Smooth muscle cell (in vitro differentiated cells): ENCODE results near the gene NAV1. TPM values are rescaled to one million over a fixed set of nuclear protein-coding genes. Genes with fewer than 3 reads are reported as not detected.

ENCODE experiments used
- DNase-seq: peaks from one replicate; lab custom pipeline; 2025; ENCODE audit not compliant: unreplicated experiment; lab: John Stamatoyannopoulos, UW
- H2AFZ ChIP-seq: fragments of 200-600 bp; sonication (generic); 2 replicates; pipeline ENCODE4 v1.6.0; 2016; ENCODE audit warnings: antibody characterized with exemption, low read depth, mild to moderate bottlenecking
- H3F3A ChIP-seq: fragments of 200-600 bp; sonication (generic); 2 replicates; pipeline ENCODE4 v1.6.0; 2017; ENCODE audit warnings: antibody characterized with exemption, low read depth
- H3K27ac ChIP-seq: fragments of 200-600 bp; sonication (generic); 2 replicates; pipeline ENCODE4 v1.5.1; 2016; ENCODE audit warnings: low read depth, mild to moderate bottlenecking
- H3K27me3 ChIP-seq: fragments of 200-600 bp; sonication (generic); 2 replicates; pipeline ENCODE4 v1.6.1; 2016; ENCODE audit warnings: low read depth, mild to moderate bottlenecking
- H3K36me3 ChIP-seq: fragments of 200-600 bp; sonication (generic); 2 replicates; pipeline ENCODE4 v1.5.1; 2016; ENCODE audit warnings: low read depth
- H3K4me1 ChIP-seq: fragments of 200-600 bp; sonication (generic); 2 replicates; pipeline ENCODE4 v1.5.1; 2016; ENCODE audit warnings: low read depth
- H3K4me2 ChIP-seq: fragments of 200-600 bp; sonication (generic); 2 replicates; pipeline ENCODE4 v1.6.0; 2016; ENCODE audit warnings: mild to moderate bottlenecking
- H3K4me3 ChIP-seq: fragments of 200-600 bp; sonication (generic); 2 replicates; pipeline ENCODE4 v1.5.1; 2016; ENCODE audit warnings: mild to moderate bottlenecking
- H3K79me2 ChIP-seq: fragments of 200-600 bp; sonication (generic); 2 replicates; pipeline ENCODE4 v1.6.0; 2016; ENCODE audit warnings: low read depth, mild to moderate bottlenecking
- H3K9ac ChIP-seq: fragments of 200-600 bp; sonication (generic); 2 replicates; pipeline ENCODE4 v1.6.0; 2016; ENCODE audit warnings: low read depth
- H3K9me3 ChIP-seq: fragments of 200-600 bp; sonication (generic); replicated peaks from 2 replicates; pipeline ENCODE4 v1.5.1; 2016; ENCODE audit warnings: low read depth
- H4K20me1 ChIP-seq: fragments of 200-600 bp; sonication (generic); 2 replicates; pipeline ENCODE4 v1.6.0; 2016; ENCODE audit warnings: low read depth
- WGBS: methylation state at CpG from one replicate; pipeline ENCODE4 v1.1.7; 2016; ENCODE audit warnings: low lambda C conversion rate; 5-methylcytosine and 5-hydroxymethylcytosine counted together
- polyA plus RNA-seq: library from polyadenylated mRNA; unstranded; fragments of >200 nt; fragmentation: Nextera tagmentation; extraction: Ambion mirVana; gene quantifications from 2 replicates; pipeline ENCODE4 v1.2.1, GENCODE V29; 2016
- total RNA-seq: library from RNA; depleted of rRNA; stranded (reverse); fragments of >200 nt; gene quantifications from 2 replicates; pipeline ENCODE4 v1.2.3, GENCODE V29; 2014
- TF ChIP-seq, protein P1 (sequence below): fragments of 200-600 bp; sonication (generic); IDR thresholded peaks from 2 replicates; pipeline ENCODE4 v1.5.1; 2017; ENCODE audit warnings: borderline replicate concordance, mild to moderate bottlenecking, antibody characterized with exemption; ENCODE audit not compliant: insufficient read depth, poor library complexity, severe bottlenecking

The NAV1 gene
- total and polyA plus RNA-seq, 2 experiments from 2014 or later: 52.3 to 71.1 TPM

DNA sequence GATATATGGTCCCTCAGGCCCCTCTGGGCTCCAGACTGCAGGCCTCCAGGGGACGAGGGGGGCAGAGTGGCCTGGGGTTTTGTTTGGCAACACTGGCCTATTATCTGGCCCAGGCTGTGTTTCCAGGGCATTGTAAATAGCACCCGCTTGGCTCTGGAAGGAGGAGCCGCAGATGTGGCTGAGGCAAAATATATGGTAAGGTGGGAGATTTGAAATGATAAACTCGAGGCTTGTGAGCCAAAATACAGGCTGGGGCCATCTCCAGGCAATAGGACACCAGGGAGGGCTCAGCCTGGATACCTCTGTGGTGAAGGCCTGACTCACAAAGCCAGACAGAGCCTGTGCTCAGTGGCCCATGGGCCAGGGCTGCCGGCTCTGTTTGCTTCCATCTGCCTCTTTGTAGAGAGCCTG lies 14.0 kb downstream of the NAV1 start:
- Histone ChIP-seq H3K4me3 (no peak overlapping the region), H3F3A (peaks cover 51% of the 10 kb centered on the region), H3K9ac (peak overlapping the region; percentile 70), H3K4me2 (peak overlapping the region; percentile 56), H3K4me1 (peaks cover 23% of the 10 kb centered on the region), H3K79me2 (peaks cover 82% of the 10 kb centered on the region), H2AFZ (no peak overlapping the region), H3K36me3 (no peaks in the 10 kb centered on the region), H4K20me1 (no peaks in the 10 kb centered on the region), H3K9me3 (no peaks in the 10 kb centered on the region), H3K27me3 (no peaks in the 10 kb centered on the region), H3K27ac (peak overlapping the region; percentile 97)
- TF ChIP-seq, protein P1, sequence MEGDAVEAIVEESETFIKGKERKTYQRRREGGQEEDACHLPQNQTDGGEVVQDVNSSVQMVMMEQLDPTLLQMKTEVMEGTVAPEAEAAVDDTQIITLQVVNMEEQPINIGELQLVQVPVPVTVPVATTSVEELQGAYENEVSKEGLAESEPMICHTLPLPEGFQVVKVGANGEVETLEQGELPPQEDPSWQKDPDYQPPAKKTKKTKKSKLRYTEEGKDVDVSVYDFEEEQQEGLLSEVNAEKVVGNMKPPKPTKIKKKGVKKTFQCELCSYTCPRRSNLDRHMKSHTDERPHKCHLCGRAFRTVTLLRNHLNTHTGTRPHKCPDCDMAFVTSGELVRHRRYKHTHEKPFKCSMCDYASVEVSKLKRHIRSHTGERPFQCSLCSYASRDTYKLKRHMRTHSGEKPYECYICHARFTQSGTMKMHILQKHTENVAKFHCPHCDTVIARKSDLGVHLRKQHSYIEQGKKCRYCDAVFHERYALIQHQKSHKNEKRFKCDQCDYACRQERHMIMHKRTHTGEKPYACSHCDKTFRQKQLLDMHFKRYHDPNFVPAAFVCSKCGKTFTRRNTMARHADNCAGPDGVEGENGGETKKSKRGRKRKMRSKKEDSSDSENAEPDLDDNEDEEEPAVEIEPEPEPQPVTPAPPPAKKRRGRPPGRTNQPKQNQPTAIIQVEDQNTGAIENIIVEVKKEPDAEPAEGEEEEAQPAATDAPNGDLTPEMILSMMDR: no peak
- 28% methylated on average over 5 of the region's 5 CpGs for WGBS
- no peak for DNase-seq

DNA sequence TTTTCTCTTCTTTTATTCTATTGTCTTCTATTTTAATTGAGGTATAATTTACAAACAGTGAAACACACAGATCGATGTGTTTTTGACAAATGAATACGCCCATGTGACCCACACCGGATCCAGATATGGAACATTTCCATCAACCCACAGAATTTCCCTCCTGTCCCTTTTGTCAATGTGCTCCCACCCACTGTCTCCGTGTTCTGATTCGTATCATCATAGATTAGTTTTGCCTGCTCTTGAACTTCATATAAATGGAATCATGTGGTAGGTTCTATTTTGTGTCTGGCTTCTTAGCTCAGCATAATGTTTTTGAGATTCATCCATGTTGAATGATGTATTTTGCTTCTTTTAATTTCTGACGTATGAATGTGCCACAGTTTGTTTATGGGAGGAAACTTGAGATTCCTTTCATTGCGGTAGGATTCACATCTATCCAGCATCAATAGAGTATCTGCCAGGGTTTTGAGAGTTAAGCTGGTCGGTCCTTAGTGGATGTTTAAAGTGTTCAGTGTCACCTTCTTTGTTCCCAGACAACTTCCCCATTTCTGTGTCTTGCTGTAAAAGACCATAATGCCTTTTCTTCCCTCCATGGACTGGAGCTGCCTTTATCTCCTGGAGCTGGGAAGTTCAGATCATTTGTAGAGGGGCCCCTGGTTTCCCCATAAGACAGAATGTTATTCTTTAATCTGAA lies 14.7 kb downstream of the NAV1 start:
- DNase-seq: no peak
- WGBS: 44% methylated on average over 8 of the region's 8 CpGs
- H3K9ac ChIP-seq: peak overlapping the region; percentile 70
- TF ChIP-seq, protein P1: no peak
- H3F3A ChIP-seq: peaks cover 52% of the 10 kb centered on the region
- H4K20me1 ChIP-seq: no peaks in the 10 kb centered on the region
- peaks cover 82% of the 10 kb centered on the region for H3K79me2 ChIP-seq
- H2AFZ ChIP-seq: no peak overlapping the region
- H3K27me3 ChIP-seq: no peaks in the 10 kb centered on the region
- no peak overlapping the region for H3K4me3 ChIP-seq
- H3K27ac ChIP-seq: peak overlapping the region; percentile 97
- peak overlapping the region; percentile 56 for H3K4me2 ChIP-seq
- H3K4me1 ChIP-seq: peaks cover 23% of the 10 kb centered on the region
- no peaks in the 10 kb centered on the region for H3K9me3 ChIP-seq
- no peaks in the 10 kb centered on the region for H3K36me3 ChIP-seq

DNA sequence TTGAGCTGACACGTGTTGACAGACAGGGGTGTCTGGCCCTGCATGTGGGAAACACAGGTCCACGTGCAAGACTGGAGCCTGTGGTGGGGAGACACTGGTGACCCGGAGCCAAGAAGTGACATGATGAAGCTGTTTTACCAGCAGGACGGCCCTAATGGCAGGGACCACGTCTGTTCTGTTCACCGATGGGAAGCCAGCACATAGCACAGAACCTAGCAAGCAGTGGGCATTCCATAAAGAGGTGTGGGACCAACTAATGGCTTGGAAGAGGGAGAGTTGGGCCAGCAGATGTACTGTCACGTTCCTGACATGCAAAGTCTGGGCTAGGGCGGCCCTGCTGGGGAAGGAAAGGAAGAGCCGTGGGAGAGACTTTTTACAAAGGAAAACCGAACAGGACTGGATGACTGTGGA lies 15.3 kb downstream of the NAV1 start:
- Histone ChIP-seq H4K20me1 (no peaks in the 10 kb centered on the region), H3K4me2 (peak overlapping the region; percentile 56), H3K4me1 (peaks cover 23% of the 10 kb centered on the region), H2AFZ (no peak overlapping the region), H3K79me2 (peaks cover 81% of the 10 kb centered on the region), H3K9ac (peak overlapping the region; percentile 70), H3F3A (peaks cover 52% of the 10 kb centered on the region), H3K27ac (peak overlapping the region; percentile 97), H3K4me3 (no peak overlapping the region), H3K36me3 (no peaks in the 10 kb centered on the region), H3K9me3 (no peaks in the 10 kb centered on the region), H3K27me3 (no peaks in the 10 kb centered on the region)
- no peak for DNase-seq
- TF ChIP-seq, protein P1: no peak
- whole genome bisulfite sequencing: 30% methylated on average over 10 of the region's 10 CpGs
